ENCODE data around the gene USP30. TPM values are rescaled to one million over a fixed set of nuclear protein-coding genes. Genes with fewer than 3 reads are reported as not detected.

The USP30 gene
- total RNA-seq, 2 experiments from 2014 or later, result 11.4 to 11.8 TPM

- Mint-ChIP-seq H3K36me3 (peaks cover 11% of the 10 kb centered on the region), H3K27me3 (no peaks in the 10 kb centered on the region), H3K4me3 (no peak overlapping the region), H3K9me3 (no peaks in the 10 kb centered on the region), H3K4me1 (ENCODE audit: low read depth) (peaks cover 13% of the 10 kb centered on the region), H3K27ac (no peak overlapping the region)
- CTCF ChIA-PET, result no interaction called here
- intact Hi-C loops (cut with micrococcal nuclease), result no loop called here
- no peak for DNase-seq
- POLR2A ChIA-PET, result no interaction called here
Measured at GRCh38 chr12:109056891-109057290, 4.5 kb downstream of the USP30 start.

- no peak for DNase-seq
Measured at GRCh38 chr12:109057376-109057775, 5.0 kb downstream of the USP30 start.

GRCh38 chr12:109058773-109059172 is 6.4 kb downstream of the USP30 start:
- DNase-seq, result no peak
- POLR2A ChIA-PET, result no interaction called here
- CTCF ChIA-PET, result interaction anchor here (1.0 kb wide), 1 partner anchor 34 kb away, joined by 3 read pairs; the partner anchor contains the start of gene ALKBH2
- H3K36me3 Mint-ChIP-seq, result peaks cover 9% of the 10 kb centered on the region
- H3K27me3 Mint-ChIP-seq, result no peaks in the 10 kb centered on the region
- intact Hi-C loops (cut with micrococcal nuclease), result no loop called here
- no peak overlapping the region for H3K4me3 Mint-ChIP-seq
- H3K9me3 Mint-ChIP-seq, result no peaks in the 10 kb centered on the region
- peaks cover 14% of the 10 kb centered on the region for H3K4me1 Mint-ChIP-seq (ENCODE audit: low read depth)
- H3K27ac Mint-ChIP-seq, result no peak overlapping the region

More at GRCh38 chr12:109057376-109057775, 5.0 kb downstream of the USP30 start:
- ChIA-PET POLR2A (no interaction called here), CTCF (no interaction called here)
- peaks cover 9% of the 10 kb centered on the region for H3K4me1 Mint-ChIP-seq (ENCODE audit: low read depth)
- intact Hi-C loops (cut with micrococcal nuclease), result no loop called here
- H3K36me3 Mint-ChIP-seq, result peaks cover 11% of the 10 kb centered on the region
- H3K27ac Mint-ChIP-seq, result no peak overlapping the region
- no peak overlapping the region for H3K4me3 Mint-ChIP-seq
- no peaks in the 10 kb centered on the region for H3K27me3 Mint-ChIP-seq
- H3K9me3 Mint-ChIP-seq, result no peaks in the 10 kb centered on the region

- ChIA-PET CTCF (no interaction called here), POLR2A (interaction anchor here (0.9 kb wide), 1 partner anchor 34 kb away, joined by 3 read pairs; no protein-coding TSS in a partner anchor)
- Mint-ChIP-seq H3K27me3 (no peaks in the 10 kb centered on the region), H3K9me3 (no peaks in the 10 kb centered on the region), H3K4me1 (ENCODE audit: low read depth) (peaks cover 4% of the 10 kb centered on the region), H3K27ac (no peak overlapping the region), H3K4me3 (no peak overlapping the region), H3K36me3 (peaks cover 16% of the 10 kb centered on the region)
- intact Hi-C loops (cut with micrococcal nuclease), result no loop called here
- no peak for DNase-seq
Measured at GRCh38 chr12:109064143-109064542, 11.8 kb downstream of the USP30 start.

GRCh38 chr12:109065154-109065852 is 12.9 kb downstream of the USP30 start:
- DNase-seq, result no peak
- peaks cover 17% of the 10 kb centered on the region for H3K36me3 Mint-ChIP-seq
- H3K9me3 Mint-ChIP-seq, result no peaks in the 10 kb centered on the region
- ChIA-PET CTCF (no interaction called here), POLR2A (no interaction called here)
- H3K27me3 Mint-ChIP-seq, result no peaks in the 10 kb centered on the region
- peaks cover 4% of the 10 kb centered on the region for H3K4me1 Mint-ChIP-seq (ENCODE audit: low read depth)
- no peak overlapping the region for H3K4me3 Mint-ChIP-seq
- intact Hi-C loops (cut with micrococcal nuclease), result no loop called here
- H3K27ac Mint-ChIP-seq, result no peak overlapping the region

GRCh38 chr12:109065853-109066193 is 13.4 kb downstream of the USP30 start:
- peaks cover 4% of the 10 kb centered on the region for H3K4me1 Mint-ChIP-seq (ENCODE audit: low read depth)
- POLR2A ChIA-PET, result no interaction called here
- DNase-seq, result no peak
- H3K4me3 Mint-ChIP-seq, result no peak overlapping the region
- intact Hi-C loops (cut with micrococcal nuclease), result no loop called here
- H3K27me3 Mint-ChIP-seq, result no peaks in the 10 kb centered on the region
- CTCF ChIA-PET, result no interaction called here
- no peaks in the 10 kb centered on the region for H3K9me3 Mint-ChIP-seq
- peaks cover 17% of the 10 kb centered on the region for H3K36me3 Mint-ChIP-seq
- H3K27ac Mint-ChIP-seq, result no peak overlapping the region

GRCh38 chr12:109069307-109070271 is 17.2 kb downstream of the USP30 start:
- no peak for DNase-seq
- Mint-ChIP-seq H3K36me3 (peaks cover 26% of the 10 kb centered on the region), H3K27me3 (no peaks in the 10 kb centered on the region), H3K4me1 (ENCODE audit: low read depth) (no peaks in the 10 kb centered on the region), H3K27ac (no peak overlapping the region), H3K4me3 (no peak overlapping the region), H3K9me3 (no peaks in the 10 kb centered on the region)
- POLR2A ChIA-PET, result no interaction called here
- intact Hi-C loops (cut with micrococcal nuclease), result no loop called here
- CTCF ChIA-PET, result no interaction called here

- intact Hi-C loops (cut with micrococcal nuclease), result no loop called here
- peaks cover 44% of the 10 kb centered on the region for H3K36me3 Mint-ChIP-seq
- H3K27me3 Mint-ChIP-seq, result no peaks in the 10 kb centered on the region
- ChIA-PET POLR2A (no interaction called here), CTCF (no interaction called here)
- no peak for DNase-seq
- H3K27ac Mint-ChIP-seq, result no peak overlapping the region
- no peak overlapping the region for H3K4me3 Mint-ChIP-seq
- peaks cover 13% of the 10 kb centered on the region for H3K9me3 Mint-ChIP-seq
- H3K4me1 Mint-ChIP-seq (ENCODE audit: low read depth), result no peaks in the 10 kb centered on the region
Measured at GRCh38 chr12:109074866-109075265, 22.5 kb downstream of the USP30 start.

GRCh38 chr12:109082751-109083150 is 30.4 kb downstream of the USP30 start:
- H3K4me3 Mint-ChIP-seq, result no peak overlapping the region
- intact Hi-C loops (cut with micrococcal nuclease), result no loop called here
- no peak overlapping the region for H3K27ac Mint-ChIP-seq
- ChIA-PET POLR2A (no interaction called here), CTCF (interaction anchor here (1.2 kb wide), 1 partner anchor 10 kb away, joined by 4 read pairs; the partner anchor contains the start of gene ALKBH2)
- DNase-seq, result no peak
- no peaks in the 10 kb centered on the region for H3K27me3 Mint-ChIP-seq
- peaks cover 9% of the 10 kb centered on the region for H3K9me3 Mint-ChIP-seq
- no peaks in the 10 kb centered on the region for H3K4me1 Mint-ChIP-seq (ENCODE audit: low read depth)
- peaks cover 44% of the 10 kb centered on the region for H3K36me3 Mint-ChIP-seq

GRCh38 chr12:109084425-109084824 is 32.0 kb downstream of the USP30 start:
- ChIA-PET CTCF (interaction anchor here (1.0 to 1.5 kb wide), 2 partner anchors 8 to 10 kb away, joined by 3 to 5 read pairs; partner anchors contain the start of gene ALKBH2), POLR2A (no interaction called here)
- Mint-ChIP-seq H3K27me3 (no peaks in the 10 kb centered on the region), H3K4me1 (ENCODE audit: low read depth) (no peaks in the 10 kb centered on the region), H3K9me3 (peaks cover 3% of the 10 kb centered on the region), H3K4me3 (no peak overlapping the region), H3K36me3 (peaks cover 37% of the 10 kb centered on the region), H3K27ac (no peak overlapping the region)
- no peak for DNase-seq
- intact Hi-C loops (cut with micrococcal nuclease), result no loop called here

- intact Hi-C loops (cut with micrococcal nuclease), result no loop called here
- H3K4me1 Mint-ChIP-seq (ENCODE audit: low read depth), result peaks cover 4% of the 10 kb centered on the region
Measured at GRCh38 chr12:109085590-109085989, 33.2 kb downstream of the USP30 start.

GRCh38 chr12:109087250-109087649 is 34.9 kb downstream of the USP30 start:
- Mint-ChIP-seq H3K36me3 (peaks cover 36% of the 10 kb centered on the region), H3K27me3 (no peaks in the 10 kb centered on the region), H3K4me1 (ENCODE audit: low read depth) (peaks cover 16% of the 10 kb centered on the region), H3K27ac (no peak overlapping the region), H3K4me3 (no peak overlapping the region), H3K9me3 (no peaks in the 10 kb centered on the region)
- POLR2A ChIA-PET, result no interaction called here
- intact Hi-C loops (cut with micrococcal nuclease), result no loop called here
- DNase-seq, result no peak
- CTCF ChIA-PET, result interaction anchor here (1.0 to 2.1 kb wide), 4 partner anchors 25 to 203 kb away, joined by 4 to 9 read pairs (median 5); no protein-coding TSS in a partner anchor

More at GRCh38 chr12:109085590-109085989, 33.2 kb downstream of the USP30 start:
- Mint-ChIP-seq H3K36me3 (peaks cover 36% of the 10 kb centered on the region), H3K9me3 (no peaks in the 10 kb centered on the region), H3K27ac (no peak overlapping the region), H3K27me3 (no peaks in the 10 kb centered on the region), H3K4me3 (no peak overlapping the region)
- DNase-seq, result no peak
- ChIA-PET POLR2A (no interaction called here), CTCF (interaction anchor here (1.0 to 1.5 kb wide), 2 partner anchors 7 to 9 kb away, joined by 3 to 5 read pairs; partner anchors contain the start of gene ALKBH2)

All from activated CD4-positive, alpha-beta memory T cell treated with anti-CD3 and anti-CD28 coated beads for 36 hours (primary cell).